ENCODE measurements around the gene FABP2. TPM values are rescaled to one million over a fixed set of nuclear protein-coding genes. Genes with fewer than 3 reads are reported as not detected.
"Not testable (repeated sequence)": the region's sequence is repeated elsewhere in the genome, so short reads cannot be mapped to it uniquely, and the experiment has no call there.

The FABP2 gene
- not detected for total RNA-seq

GRCh38 chr4:119321921-119322687, at the start of gene FABP2:
Gene FABP2, minus strand, starts transcription at chr4:119322138. Its CDS starts 36 bp downstream, at chr4:119322102.
- DNase-seq (no peak), ATAC-seq (no peak)
- CTCF ChIA-PET, result interaction anchor here (1.3 kb wide), 1 partner anchor 10 kb away, joined by 3 read pairs; no protein-coding TSS in a partner anchor
- Mint-ChIP-seq H3K9me3 (ENCODE audit: insufficient read depth) (no peaks in the 10 kb centered on the region), H3K36me3 (ENCODE audit: low read depth) (no peaks in the 10 kb centered on the region), H3K4me1 (ENCODE audit: low read depth) (no peaks in the 10 kb centered on the region), H3K27ac (no peak within 1 kb of the TSS), H3K27me3 (ENCODE audit: low read depth) (peaks cover 15% of the 10 kb centered on the region), H3K4me3 (no peak within 1 kb of the TSS)
- POLR2A ChIA-PET, result no interaction called here

- CTCF ChIA-PET; POLR2A ChIA-PET; DNase-seq; H3K27me3 Mint-ChIP-seq (ENCODE audit: low read depth); H3K9me3 Mint-ChIP-seq (ENCODE audit: insufficient read depth); H3K36me3 Mint-ChIP-seq (ENCODE audit: low read depth): not testable (repeated sequence)
- Mint-ChIP-seq H3K27ac (peak overlapping the region; percentile 82), H3K4me1 (ENCODE audit: low read depth) (peaks cover 39% of the 10 kb centered on the region), H3K4me3 (peak overlapping the region; percentile 57)
- ATAC-seq, result peak; percentile 77
Observed at GRCh38 chr4:119370951-119371683, 49.2 kb upstream of the FABP2 start.

GRCh38 chr4:119370392-119370791, 48.5 kb upstream of the FABP2 start:
- ATAC-seq (peak; percentile 89), DNase-seq (peak; percentile 78)
- Mint-ChIP-seq H3K27ac (peak overlapping the region; percentile 57), H3K4me1 (ENCODE audit: low read depth) (peaks cover 36% of the 10 kb centered on the region), H3K4me3 (peak overlapping the region; percentile 57)
- POLR2A ChIA-PET; H3K27me3 Mint-ChIP-seq (ENCODE audit: low read depth); H3K36me3 Mint-ChIP-seq (ENCODE audit: low read depth); H3K9me3 Mint-ChIP-seq (ENCODE audit: insufficient read depth); CTCF ChIA-PET: not testable (repeated sequence)

GRCh38 chr4:119366802-119367201, 44.9 kb upstream of the FABP2 start:
- ATAC-seq; H3K27me3 Mint-ChIP-seq (ENCODE audit: low read depth); H3K36me3 Mint-ChIP-seq (ENCODE audit: low read depth); POLR2A ChIA-PET; H3K4me3 Mint-ChIP-seq; H3K9me3 Mint-ChIP-seq (ENCODE audit: insufficient read depth); CTCF ChIA-PET; DNase-seq; H3K27ac Mint-ChIP-seq: not testable (repeated sequence)
- peaks cover 22% of the 10 kb centered on the region for H3K4me1 Mint-ChIP-seq (ENCODE audit: low read depth)

- H3K27ac Mint-ChIP-seq; ATAC-seq; DNase-seq; H3K36me3 Mint-ChIP-seq (ENCODE audit: low read depth); H3K9me3 Mint-ChIP-seq (ENCODE audit: insufficient read depth); H3K4me3 Mint-ChIP-seq; POLR2A ChIA-PET; H3K27me3 Mint-ChIP-seq (ENCODE audit: low read depth); CTCF ChIA-PET; H3K4me1 Mint-ChIP-seq (ENCODE audit: low read depth): not testable (repeated sequence)
Observed at GRCh38 chr4:119364203-119364602, 42.3 kb upstream of the FABP2 start.

- H3K9me3 Mint-ChIP-seq (ENCODE audit: insufficient read depth); H3K4me1 Mint-ChIP-seq (ENCODE audit: low read depth); H3K4me3 Mint-ChIP-seq; H3K27me3 Mint-ChIP-seq (ENCODE audit: low read depth); ATAC-seq; DNase-seq; H3K36me3 Mint-ChIP-seq (ENCODE audit: low read depth); CTCF ChIA-PET; H3K27ac Mint-ChIP-seq: not testable (repeated sequence)
- POLR2A ChIA-PET, result interaction anchor here (0.9 kb wide), 1 partner anchor 138 kb away, joined by 3 read pairs; no protein-coding TSS in a partner anchor
Observed at GRCh38 chr4:119363372-119363771, 41.4 kb upstream of the FABP2 start.

GRCh38 chr4:119362413-119362812, 40.5 kb upstream of the FABP2 start:
- H3K27ac Mint-ChIP-seq, CTCF ChIA-PET: not testable (repeated sequence)

GRCh38 chr4:119359873-119360272, 37.9 kb upstream of the FABP2 start:
- H3K36me3 Mint-ChIP-seq (ENCODE audit: low read depth); H3K27ac Mint-ChIP-seq; CTCF ChIA-PET; POLR2A ChIA-PET; H3K27me3 Mint-ChIP-seq (ENCODE audit: low read depth); DNase-seq; H3K4me3 Mint-ChIP-seq; H3K4me1 Mint-ChIP-seq (ENCODE audit: low read depth); H3K9me3 Mint-ChIP-seq (ENCODE audit: insufficient read depth); ATAC-seq: not testable (repeated sequence)

More at GRCh38 chr4:119362413-119362812, 40.5 kb upstream of the FABP2 start:
- POLR2A ChIA-PET; H3K4me1 Mint-ChIP-seq (ENCODE audit: low read depth); H3K4me3 Mint-ChIP-seq; ATAC-seq; H3K36me3 Mint-ChIP-seq (ENCODE audit: low read depth); DNase-seq; H3K27me3 Mint-ChIP-seq (ENCODE audit: low read depth); H3K9me3 Mint-ChIP-seq (ENCODE audit: insufficient read depth): not testable (repeated sequence)

GRCh38 chr4:119356796-119357195, 34.9 kb upstream of the FABP2 start:
- POLR2A ChIA-PET; H3K27me3 Mint-ChIP-seq (ENCODE audit: low read depth); ATAC-seq; H3K4me1 Mint-ChIP-seq (ENCODE audit: low read depth); H3K36me3 Mint-ChIP-seq (ENCODE audit: low read depth); H3K4me3 Mint-ChIP-seq; H3K27ac Mint-ChIP-seq; H3K9me3 Mint-ChIP-seq (ENCODE audit: insufficient read depth); CTCF ChIA-PET; DNase-seq: not testable (repeated sequence)

GRCh38 chr4:119356041-119356440, 34.1 kb upstream of the FABP2 start:
- DNase-seq; H3K36me3 Mint-ChIP-seq (ENCODE audit: low read depth); CTCF ChIA-PET; H3K9me3 Mint-ChIP-seq (ENCODE audit: insufficient read depth); POLR2A ChIA-PET; H3K4me1 Mint-ChIP-seq (ENCODE audit: low read depth); H3K27ac Mint-ChIP-seq; H3K27me3 Mint-ChIP-seq (ENCODE audit: low read depth); ATAC-seq; H3K4me3 Mint-ChIP-seq: not testable (repeated sequence)

GRCh38 chr4:119353364-119353763, 31.4 kb upstream of the FABP2 start:
- DNase-seq; H3K9me3 Mint-ChIP-seq (ENCODE audit: insufficient read depth); POLR2A ChIA-PET; H3K27ac Mint-ChIP-seq; H3K36me3 Mint-ChIP-seq (ENCODE audit: low read depth); CTCF ChIA-PET; ATAC-seq; H3K4me3 Mint-ChIP-seq; H3K4me1 Mint-ChIP-seq (ENCODE audit: low read depth); H3K27me3 Mint-ChIP-seq (ENCODE audit: low read depth): not testable (repeated sequence)

GRCh38 chr4:119348169-119348568, 26.2 kb upstream of the FABP2 start:
- CTCF ChIA-PET; H3K27ac Mint-ChIP-seq; H3K4me1 Mint-ChIP-seq (ENCODE audit: low read depth); H3K4me3 Mint-ChIP-seq; POLR2A ChIA-PET; H3K27me3 Mint-ChIP-seq (ENCODE audit: low read depth); ATAC-seq; H3K9me3 Mint-ChIP-seq (ENCODE audit: insufficient read depth); H3K36me3 Mint-ChIP-seq (ENCODE audit: low read depth); DNase-seq: not testable (repeated sequence)

Data from activated CD8-positive, alpha-beta T cell treated with anti-CD3 and anti-CD28 coated beads, Interleukin-2, amount 10 ng/mL, durations not matched to agents 7 days and 5 days (primary cell).